IMR-90 (cell line): ENCODE results near the gene CNTN4. TPM values are rescaled to one million over a fixed set of nuclear protein-coding genes. Genes with fewer than 3 reads are reported as not detected.

Source experiments
- ATAC-seq: fragments of 200-7000 bp; cut with Tn5 transposase; 2 replicates; pipeline ENCODE4 v1.9.1; 2020; ENCODE audit warnings: low read depth, mild to moderate bottlenecking, moderate library complexity
- BruUV-seq: library from RNA; stranded (reverse); fragments of 400-500 nt; replicated peaks from 2 replicates; lab custom pipeline; 2021; lab: Mats Ljungman, UMichigan
- CTCF ChIA-PET: fragments of 300-600 bp; formaldehyde crosslinking; extraction: SDS; loops from one replicate; lab custom pipeline; 2021; ENCODE audit warnings: antibody characterized with exemption; lab: Yijun Ruan, JAX
- POLR2A ChIA-PET: fragments of 300-600 bp; sonication (Branson Sonifier 250); formaldehyde crosslinking; loops from one replicate; lab custom pipeline; 2022; ENCODE audit warnings: antibody characterized with exemption; ENCODE audit not compliant: unreplicated experiment; lab: Charles Lee
- DNase-seq: peaks from one replicate; pipeline ENCODE4 v3.0.0; 2013
- H2AFZ ChIP-seq: replicated peaks from 2 replicates; pipeline ENCODE3; 2013; ENCODE audit warnings: low read length, mild to moderate bottlenecking; ENCODE audit not compliant: poor library complexity
- H2AK5ac ChIP-seq: 2 replicates; pipeline ENCODE4 v1.6.1; 2013; ENCODE audit warnings: low read depth, low read length, inconsistent platforms
- H2AK9ac ChIP-seq: replicated peaks from 2 replicates; pipeline ENCODE3; 2013; ENCODE audit warnings: mild to moderate bottlenecking, low read depth, low read length, moderate library complexity; ENCODE audit not compliant: poor library complexity
- H2BK120ac ChIP-seq: 2 replicates; pipeline ENCODE4 v1.6.1; 2013; ENCODE audit warnings: low read depth, low read length, inconsistent platforms
- H2BK15ac ChIP-seq: 3 replicates; pipeline ENCODE4 v1.6.1; 2013; ENCODE audit warnings: low read depth, low read length, inconsistent platforms
- H2BK20ac ChIP-seq: 2 replicates; pipeline ENCODE4 v1.6.1; 2013; ENCODE audit warnings: low read depth, mild to moderate bottlenecking, inconsistent platforms, low read length, moderate library complexity
- H2BK5ac ChIP-seq: 2 replicates; pipeline ENCODE4 v1.6.1; 2013; ENCODE audit warnings: mild to moderate bottlenecking, low read depth, low read length, inconsistent platforms; ENCODE audit not compliant: poor library complexity, severe bottlenecking
- H3K14ac ChIP-seq: replicated peaks from 2 replicates; pipeline ENCODE4 v1.6.1; 2013; ENCODE audit warnings: low read depth, low read length, inconsistent platforms
- H3K18ac ChIP-seq: 2 replicates; pipeline ENCODE4 v1.6.1; 2013; ENCODE audit warnings: low read depth, low read length, control low read depth
- H3K23ac ChIP-seq: 2 replicates; pipeline ENCODE4 v1.6.1; 2013; ENCODE audit warnings: low read depth, low read length, inconsistent platforms
- H3K27ac ChIP-seq: 2 replicates; pipeline ENCODE4 v1.5.1; 2013; ENCODE audit warnings: mild to moderate bottlenecking, control low read depth, low read length; ENCODE audit not compliant: insufficient read depth
- H3K27me3 ChIP-seq: 2 replicates; pipeline ENCODE4 v1.6.1; 2013; ENCODE audit warnings: low read length; ENCODE audit not compliant: control insufficient read depth, insufficient read depth
- H3K36me3 ChIP-seq: 2 replicates; pipeline ENCODE4 v1.6.1; 2013; ENCODE audit warnings: low read length, mixed read lengths; ENCODE audit not compliant: control insufficient read depth, insufficient read depth
- H3K4ac ChIP-seq: 2 replicates; pipeline ENCODE4 v1.6.1; 2013; ENCODE audit warnings: low read depth, low read length, inconsistent platforms
- H3K4me1 ChIP-seq: 2 replicates; pipeline ENCODE4 v1.6.1; 2013; ENCODE audit warnings: low read length, mixed read lengths; ENCODE audit not compliant: control insufficient read depth, insufficient read depth
- H3K4me2 ChIP-seq: 2 replicates; pipeline ENCODE4 v1.6.1; 2013; ENCODE audit warnings: low read depth, mild to moderate bottlenecking, control low read depth, low read length, moderate library complexity
- H3K4me3 ChIP-seq: 2 replicates; pipeline ENCODE4 v1.5.1; 2013; ENCODE audit warnings: low read depth, mild to moderate bottlenecking, control low read depth, low read length, moderate library complexity; ENCODE audit not compliant: insufficient read depth
- H3K56ac ChIP-seq: 2 replicates; pipeline ENCODE4 v1.6.1; 2013; ENCODE audit warnings: low read length, inconsistent platforms; ENCODE audit not compliant: insufficient read depth; ENCODE audit errors: extremely low read depth
- H3K79me1 ChIP-seq, 2 experiments: 2 replicates each; pipeline ENCODE4 v1.6.1; 2013; ENCODE audit warnings: low read length in 2 of 2, inconsistent platforms in 1 of 2, low read depth in 1 of 2
- H3K9ac ChIP-seq: 2 replicates; pipeline ENCODE4 v1.6.1; 2013; ENCODE audit warnings: low read depth, low read length, control low read depth
- H3K9me1 ChIP-seq: 2 replicates; pipeline ENCODE4 v1.6.1; 2013; ENCODE audit warnings: low read length, inconsistent platforms; ENCODE audit not compliant: insufficient read depth
- H3K9me3 ChIP-seq: 2 replicates; pipeline ENCODE4 v1.6.1; 2013; ENCODE audit warnings: low read length; ENCODE audit not compliant: control insufficient read depth, insufficient read depth
- H4K20me1 ChIP-seq: 2 replicates; pipeline ENCODE4 v1.6.1; 2013; ENCODE audit warnings: low read length, inconsistent platforms; ENCODE audit not compliant: insufficient read depth
- H4K5ac ChIP-seq: 2 replicates; pipeline ENCODE4 v1.6.1; 2013; ENCODE audit warnings: mild to moderate bottlenecking, low read depth, low read length, control low read depth
- H4K8ac ChIP-seq, 2 experiments: 2 replicates each; pipeline ENCODE4 v1.6.1; 2013; ENCODE audit warnings: low read depth in 2 of 2, low read length in 2 of 2, control low read depth in 1 of 2, inconsistent platforms in 1 of 2
- H4K91ac ChIP-seq: 2 replicates; pipeline ENCODE4 v1.6.1; 2013; ENCODE audit warnings: low read depth, low read length, inconsistent platforms; ENCODE audit not compliant: insufficient read depth
- CHD1 ChIP-seq: IDR thresholded peaks from 2 replicates; pipeline ENCODE4 v1.6.1; 2012; ENCODE audit warnings: low read depth, low read length, improper control_type of control experiment
- MAFK ChIP-seq: IDR thresholded peaks from 2 replicates; pipeline ENCODE4 v1.6.1; 2012; ENCODE audit warnings: low read depth, low read length, improper control_type of control experiment
- NFE2L2 ChIP-seq: fragments of 150-350 bp; IDR thresholded peaks from 2 replicates; pipeline ENCODE4 v1.6.1; 2016; ENCODE audit warnings: low read depth, mild to moderate bottlenecking, low read length
- RFX5 ChIP-seq: IDR thresholded peaks from 2 replicates; pipeline ENCODE4 v1.8.0; 2012; ENCODE audit warnings: low read depth, mild to moderate bottlenecking, low read length, moderate library complexity
- USF2 ChIP-seq: fragments of 150-350 bp; IDR thresholded peaks from 2 replicates; pipeline ENCODE4 v1.6.1; 2017; ENCODE audit warnings: mild to moderate bottlenecking, antibody characterized with exemption, low read length, low read depth
- WGBS, 2 experiments: methylation state at CpG; one replicate each; pipeline versions ENCODE4 v1.1.5 to v1.1.7; 2013; ENCODE audit warnings: missing lambda C conversion rate in 2 of 2; ENCODE audit not compliant: insufficient read length in 1 of 2; ENCODE audit errors: extremely low coverage in 2 of 2; 5-methylcytosine and 5-hydroxymethylcytosine counted together
- dilution Hi-C: fragments of 300-500 bp; cut with HindIII; formaldehyde crosslinking; loops from one replicate; pipeline ENCODE4 v1.14.3; 2018; ENCODE audit warnings: low sequenced_read_pairs; ENCODE audit not compliant: unreplicated experiment
- in situ Hi-C: fragments of 300-500 bp; cut with MboI; formaldehyde crosslinking; loops from 3 replicates; pipeline ENCODE4 v1.14.3; 2019; ENCODE audit warnings: low sequenced_read_pairs, inconsistent platforms, mixed read lengths
- intact Hi-C: fragments of 100-400 bp; cut with micrococcal nuclease; formaldehyde crosslinking; loops from 2 replicates; pipeline ENCODE4 v1.10.0; 2022
- polyA plus RNA-seq, 3 experiments: library from polyadenylated mRNA; depleted of rRNA; stranded (reverse); fragments of >200 nt; gene quantifications; 2 replicates each; pipeline ENCODE4 v1.2.3, GENCODE V29; 2012; ENCODE audit warnings: low replicate concordance in 1 of 3
- total RNA-seq: library from RNA; depleted of rRNA; stranded (reverse); fragments of >200 nt; gene quantifications from 2 replicates; pipeline ENCODE4 v1.2.3, GENCODE V29; 2012
- TF ChIP-seq, protein P1 (sequence below): conservative IDR thresholded peaks from 2 replicates; pipeline ENCODE4 v1.5.1; 2012; ENCODE audit warnings: mild to moderate bottlenecking, low read depth, low read length, improper control_type of control experiment
- TF ChIP-seq, protein P2 (sequence below): fragments of 150-350 bp; IDR thresholded peaks from 2 replicates; pipeline ENCODE4 v1.6.1; 2016; ENCODE audit warnings: low read depth, mild to moderate bottlenecking, low read length, moderate library complexity, borderline replicate concordance

The CNTN4 gene
- total and polyA plus RNA-seq, 2 of the 4 experiments (the other 2 are of a cell fraction): under 0.01 TPM; not detected in 1

DNA sequence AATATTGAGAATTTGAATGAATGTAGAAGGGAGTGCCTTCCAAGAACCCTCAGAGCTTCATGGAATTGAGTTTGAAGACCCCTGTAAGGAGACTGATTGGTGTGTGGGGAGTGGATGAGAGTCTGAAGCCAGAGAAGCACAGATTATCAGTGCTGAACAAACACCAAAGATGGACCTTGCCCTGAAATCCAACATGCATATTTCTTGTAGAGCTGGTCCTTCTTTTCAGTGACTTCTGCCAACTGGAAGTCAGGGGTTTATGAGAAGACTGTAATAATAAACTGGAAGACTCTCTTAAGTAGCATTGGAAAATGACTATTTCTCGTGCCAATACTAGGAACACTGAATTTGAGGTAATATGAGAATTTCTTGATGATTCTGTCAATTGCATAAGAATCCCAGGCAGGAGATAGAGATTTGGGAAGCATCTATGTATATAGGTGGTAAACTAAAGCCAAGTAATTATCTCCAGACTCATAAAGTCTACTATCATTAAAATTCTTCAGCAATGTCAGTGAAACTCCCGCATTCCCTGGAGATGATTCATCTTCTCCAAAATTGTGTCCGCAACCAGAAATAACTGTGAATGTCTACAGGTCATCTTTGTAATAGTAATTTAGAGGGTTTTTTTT lies 797.8 kb downstream of the CNTN4 start:
- intact Hi-C loops: no loop called here
- ATAC-seq: no peak

More for the DNA sequence above, 797.8 kb downstream of the CNTN4 start:
- Histone ChIP-seq H3K18ac (no peak overlapping the region), H3K27me3 (no peaks in the 10 kb centered on the region), H2AK9ac (no peak overlapping the region), H2BK5ac (no peak overlapping the region), H3K14ac (no peak overlapping the region), H3K9me3 (peaks cover 3% of the 10 kb centered on the region), H2BK15ac (no peak overlapping the region), H3K9me1 (no peaks in the 10 kb centered on the region), H3K56ac (no peak overlapping the region), H3K36me3 (no peaks in the 10 kb centered on the region), H3K4me1 (no peaks in the 10 kb centered on the region), H3K4ac (no peak overlapping the region), H2BK20ac (no peak overlapping the region), H4K91ac (no peak overlapping the region), H4K20me1 (no peaks in the 10 kb centered on the region), H3K27ac (no peak overlapping the region), H4K8ac (no peak overlapping the region), H3K4me3 (no peak overlapping the region), H4K5ac (no peak overlapping the region), H3K9ac (no peak overlapping the region), H3K23ac (no peak overlapping the region), H2AFZ (no peak overlapping the region), H2AK5ac (no peak overlapping the region), H2BK120ac (no peak overlapping the region), H3K79me1 (no peaks in the 10 kb centered on the region), H3K4me2 (no peak overlapping the region)
- BruUV-seq: no TSS peak
- WGBS, 2 experiments: no CpG with 5 or more reads among the region's 3 CpGs
- in situ Hi-C loops (no loop called here), dilution Hi-C loops (no loop called here)
- ChIA-PET POLR2A (no interaction called here), CTCF (no interaction called here)
- no peak for TF ChIP-seq USF2
- TF ChIP-seq RFX5: no peak
- TF ChIP-seq NFE2L2: no peak
- TF ChIP-seq CHD1: no peak
- TF ChIP-seq, protein P1, sequence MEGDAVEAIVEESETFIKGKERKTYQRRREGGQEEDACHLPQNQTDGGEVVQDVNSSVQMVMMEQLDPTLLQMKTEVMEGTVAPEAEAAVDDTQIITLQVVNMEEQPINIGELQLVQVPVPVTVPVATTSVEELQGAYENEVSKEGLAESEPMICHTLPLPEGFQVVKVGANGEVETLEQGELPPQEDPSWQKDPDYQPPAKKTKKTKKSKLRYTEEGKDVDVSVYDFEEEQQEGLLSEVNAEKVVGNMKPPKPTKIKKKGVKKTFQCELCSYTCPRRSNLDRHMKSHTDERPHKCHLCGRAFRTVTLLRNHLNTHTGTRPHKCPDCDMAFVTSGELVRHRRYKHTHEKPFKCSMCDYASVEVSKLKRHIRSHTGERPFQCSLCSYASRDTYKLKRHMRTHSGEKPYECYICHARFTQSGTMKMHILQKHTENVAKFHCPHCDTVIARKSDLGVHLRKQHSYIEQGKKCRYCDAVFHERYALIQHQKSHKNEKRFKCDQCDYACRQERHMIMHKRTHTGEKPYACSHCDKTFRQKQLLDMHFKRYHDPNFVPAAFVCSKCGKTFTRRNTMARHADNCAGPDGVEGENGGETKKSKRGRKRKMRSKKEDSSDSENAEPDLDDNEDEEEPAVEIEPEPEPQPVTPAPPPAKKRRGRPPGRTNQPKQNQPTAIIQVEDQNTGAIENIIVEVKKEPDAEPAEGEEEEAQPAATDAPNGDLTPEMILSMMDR: no peak
- TF ChIP-seq, protein P2, sequence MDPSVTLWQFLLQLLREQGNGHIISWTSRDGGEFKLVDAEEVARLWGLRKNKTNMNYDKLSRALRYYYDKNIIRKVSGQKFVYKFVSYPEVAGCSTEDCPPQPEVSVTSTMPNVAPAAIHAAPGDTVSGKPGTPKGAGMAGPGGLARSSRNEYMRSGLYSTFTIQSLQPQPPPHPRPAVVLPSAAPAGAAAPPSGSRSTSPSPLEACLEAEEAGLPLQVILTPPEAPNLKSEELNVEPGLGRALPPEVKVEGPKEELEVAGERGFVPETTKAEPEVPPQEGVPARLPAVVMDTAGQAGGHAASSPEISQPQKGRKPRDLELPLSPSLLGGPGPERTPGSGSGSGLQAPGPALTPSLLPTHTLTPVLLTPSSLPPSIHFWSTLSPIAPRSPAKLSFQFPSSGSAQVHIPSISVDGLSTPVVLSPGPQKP: no peak
- TF ChIP-seq MAFK: no peak
- no peak for DNase-seq
